Parathyroid adenoma (tissue), 2 donors: ENCODE data around the gene TBC1D30.

Experiments
- H2AFZ ChIP-seq: fragments of 300-600 bp; sonication (generic); one replicate; pipeline ENCODE4 v1.7.0; 2017; ENCODE audit warnings: antibody characterized with exemption, mild to moderate bottlenecking
- H3K27ac ChIP-seq: fragments of 300-600 bp; sonication (generic); one replicate; pipeline ENCODE4 v1.7.0; 2017
- H3K27me3 ChIP-seq: fragments of 300-600 bp; sonication (generic); one replicate; pipeline ENCODE4 v1.7.0; 2017; ENCODE audit warnings: low read length; ENCODE audit not compliant: control insufficient read depth, insufficient read depth
- H3K36me3 ChIP-seq: fragments of 300-600 bp; sonication (generic); one replicate; pipeline ENCODE4 v1.7.0; 2017; ENCODE audit warnings: low read length; ENCODE audit not compliant: control insufficient read depth, insufficient read depth
- H3K4me1 ChIP-seq: fragments of 300-600 bp; sonication (generic); one replicate; pipeline ENCODE4 v1.7.0; 2017; ENCODE audit warnings: control low read depth
- H3K4me2 ChIP-seq: fragments of 300-600 bp; sonication (generic); one replicate; pipeline ENCODE4 v1.7.0; 2017; ENCODE audit warnings: low read length
- H3K4me3 ChIP-seq: fragments of 300-600 bp; sonication (generic); one replicate; pipeline ENCODE4 v1.7.0; 2017; ENCODE audit warnings: low read depth, low read length
- H3K79me2 ChIP-seq: fragments of 300-600 bp; sonication (generic); one replicate; pipeline ENCODE4 v1.7.0; 2017; ENCODE audit warnings: control low read depth
- H3K9ac ChIP-seq: fragments of 300-600 bp; sonication (generic); one replicate; pipeline ENCODE4 v1.7.0; 2017; ENCODE audit warnings: mild to moderate bottlenecking
- H3K9me3 ChIP-seq: fragments of 300-600 bp; sonication (generic); one replicate; pipeline ENCODE4 v1.7.0; 2017; ENCODE audit warnings: low read length; ENCODE audit not compliant: control insufficient read depth
- TF ChIP-seq, protein P1 (sequence below): fragments of 300-600 bp; sonication (generic); IDR thresholded peaks from one replicate; pipeline ENCODE4 v1.7.0; 2017; ENCODE audit warnings: antibody characterized with exemption, mild to moderate bottlenecking
- donor health status: primary hyperparathyroidism.

Gene TBC1D30

DNA sequence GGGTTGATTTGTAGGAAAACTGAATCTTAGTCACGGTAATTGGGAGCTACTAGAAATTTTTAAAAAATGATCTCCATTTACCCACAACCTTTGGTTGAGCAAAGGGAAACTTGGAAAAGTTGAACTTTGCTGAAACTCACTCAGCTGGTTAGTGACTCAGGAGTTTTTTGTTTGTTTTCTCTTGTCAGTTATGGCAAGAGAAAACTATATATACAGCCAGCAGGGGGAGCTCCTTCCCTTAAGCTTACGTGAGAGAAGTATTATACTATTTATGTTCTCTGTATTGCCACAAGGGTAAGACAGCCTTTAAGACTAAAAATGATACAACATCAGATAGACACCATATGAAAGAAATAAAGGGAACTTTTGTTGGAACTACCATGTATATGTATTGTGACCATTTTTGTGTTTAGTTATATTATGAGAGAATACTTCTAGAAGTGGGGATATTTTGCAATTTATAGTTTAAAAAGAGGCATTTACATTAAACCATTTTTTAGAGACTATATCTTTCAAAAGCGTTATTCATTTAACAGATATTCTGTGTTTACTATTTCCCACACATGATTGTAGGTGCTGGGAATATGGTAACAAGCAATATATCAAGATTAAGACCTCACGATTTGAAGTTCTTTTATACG, 28.1 kb upstream of the TBC1D30 start:
- no peaks in the 10 kb centered on the region for H3K79me2 ChIP-seq
- H3K9ac ChIP-seq = no peak overlapping the region
- no peak overlapping the region for H3K27ac ChIP-seq
- no peaks in the 10 kb centered on the region for H3K27me3 ChIP-seq
- no peaks in the 10 kb centered on the region for H3K36me3 ChIP-seq
- no peaks in the 10 kb centered on the region for H3K9me3 ChIP-seq
- no peak overlapping the region for H3K4me3 ChIP-seq
- H2AFZ ChIP-seq = no peak overlapping the region
- H3K4me2 ChIP-seq = no peak overlapping the region
- H3K4me1 ChIP-seq = no peaks in the 10 kb centered on the region
- TF ChIP-seq, protein P1, sequence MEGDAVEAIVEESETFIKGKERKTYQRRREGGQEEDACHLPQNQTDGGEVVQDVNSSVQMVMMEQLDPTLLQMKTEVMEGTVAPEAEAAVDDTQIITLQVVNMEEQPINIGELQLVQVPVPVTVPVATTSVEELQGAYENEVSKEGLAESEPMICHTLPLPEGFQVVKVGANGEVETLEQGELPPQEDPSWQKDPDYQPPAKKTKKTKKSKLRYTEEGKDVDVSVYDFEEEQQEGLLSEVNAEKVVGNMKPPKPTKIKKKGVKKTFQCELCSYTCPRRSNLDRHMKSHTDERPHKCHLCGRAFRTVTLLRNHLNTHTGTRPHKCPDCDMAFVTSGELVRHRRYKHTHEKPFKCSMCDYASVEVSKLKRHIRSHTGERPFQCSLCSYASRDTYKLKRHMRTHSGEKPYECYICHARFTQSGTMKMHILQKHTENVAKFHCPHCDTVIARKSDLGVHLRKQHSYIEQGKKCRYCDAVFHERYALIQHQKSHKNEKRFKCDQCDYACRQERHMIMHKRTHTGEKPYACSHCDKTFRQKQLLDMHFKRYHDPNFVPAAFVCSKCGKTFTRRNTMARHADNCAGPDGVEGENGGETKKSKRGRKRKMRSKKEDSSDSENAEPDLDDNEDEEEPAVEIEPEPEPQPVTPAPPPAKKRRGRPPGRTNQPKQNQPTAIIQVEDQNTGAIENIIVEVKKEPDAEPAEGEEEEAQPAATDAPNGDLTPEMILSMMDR = peak; percentile 85

DNA sequence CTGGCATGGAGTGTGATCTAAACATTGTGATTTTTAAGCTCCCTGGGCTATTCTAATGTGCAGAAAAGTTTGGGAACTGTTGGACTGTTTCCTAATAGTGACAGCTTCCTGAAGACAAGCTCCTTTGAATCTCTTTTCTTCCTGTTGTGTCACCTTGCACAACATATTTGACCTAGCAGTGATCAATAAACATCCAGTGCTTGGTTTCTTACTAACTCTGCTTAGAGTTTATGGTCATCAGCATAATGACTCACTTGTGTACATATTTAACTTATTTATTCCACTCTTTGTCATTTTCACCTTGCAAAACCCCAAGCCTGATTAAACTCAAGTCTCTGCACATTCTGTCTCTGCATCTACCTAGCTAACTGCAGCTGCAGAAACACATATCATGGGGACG, 27.3 kb upstream of the TBC1D30 start:
- Histone ChIP-seq H3K9ac (no peak overlapping the region), H3K4me3 (no peak overlapping the region), H3K4me1 (no peaks in the 10 kb centered on the region), H3K27ac (no peak overlapping the region), H3K27me3 (no peaks in the 10 kb centered on the region), H3K36me3 (no peaks in the 10 kb centered on the region), H3K9me3 (no peaks in the 10 kb centered on the region), H3K79me2 (no peaks in the 10 kb centered on the region), H2AFZ (no peak overlapping the region), H3K4me2 (no peak overlapping the region)
- TF ChIP-seq, protein P1 = no peak

- TF ChIP-seq, protein P1 = no peak
- Histone ChIP-seq H3K4me2 (no peak overlapping the region), H3K4me3 (no peak overlapping the region), H3K27me3 (no peaks in the 10 kb centered on the region), H2AFZ (no peak overlapping the region), H3K4me1 (no peaks in the 10 kb centered on the region), H3K36me3 (no peaks in the 10 kb centered on the region), H3K9me3 (no peaks in the 10 kb centered on the region), H3K9ac (no peak overlapping the region), H3K79me2 (peaks cover 3% of the 10 kb centered on the region), H3K27ac (no peak overlapping the region)
These were observed 26.3 kb upstream of the TBC1D30 start for GRCh38 chr12:64798165-64798564.

GRCh38 chr12:64800640-64801039, 23.8 kb upstream of the TBC1D30 start:
- no peaks in the 10 kb centered on the region for H3K36me3 ChIP-seq
- H2AFZ ChIP-seq = no peak overlapping the region
- no peak overlapping the region for H3K9ac ChIP-seq
- H3K27ac ChIP-seq = no peak overlapping the region
- TF ChIP-seq, protein P1 = no peak
- H3K4me3 ChIP-seq = no peak overlapping the region
- no peaks in the 10 kb centered on the region for H3K27me3 ChIP-seq
- no peak overlapping the region for H3K4me2 ChIP-seq
- no peaks in the 10 kb centered on the region for H3K9me3 ChIP-seq
- H3K4me1 ChIP-seq = no peaks in the 10 kb centered on the region
- peaks cover 8% of the 10 kb centered on the region for H3K79me2 ChIP-seq

- Histone ChIP-seq H3K36me3 (no peaks in the 10 kb centered on the region), H3K4me2 (no peak overlapping the region), H3K79me2 (peaks cover 8% of the 10 kb centered on the region), H3K4me3 (no peak overlapping the region), H3K27me3 (no peaks in the 10 kb centered on the region), H3K9ac (no peak overlapping the region), H3K4me1 (no peaks in the 10 kb centered on the region), H3K27ac (no peak overlapping the region), H2AFZ (no peak overlapping the region), H3K9me3 (no peaks in the 10 kb centered on the region)
- TF ChIP-seq, protein P1 = no peak
These were observed 23.1 kb upstream of the TBC1D30 start for GRCh38 chr12:64801381-64801780.
